Measurements from ENCODE around the gene ELAVL3.

DNA sequence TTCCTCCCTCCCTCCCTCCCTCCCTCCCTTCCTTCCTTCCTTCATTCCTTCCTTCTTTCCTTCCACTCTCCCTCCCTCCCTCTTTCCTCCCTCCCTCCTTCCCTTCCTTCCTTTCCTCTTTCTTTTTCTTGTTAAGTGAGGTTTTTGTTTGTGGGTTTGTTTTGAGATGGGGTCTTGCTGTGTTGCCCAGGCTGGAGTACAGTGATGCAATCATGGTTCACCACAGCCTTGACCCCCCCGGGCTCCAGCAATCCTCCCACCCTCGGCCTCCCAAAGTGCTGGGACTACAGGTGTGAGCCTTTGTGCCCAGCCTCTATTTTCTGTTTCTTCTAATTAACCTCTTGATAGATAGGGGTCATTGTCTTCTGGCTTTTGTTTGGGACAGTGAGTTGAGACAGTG is 19.4 kb downstream of the ELAVL3 start:
- TF ChIP-seq, protein P1, sequence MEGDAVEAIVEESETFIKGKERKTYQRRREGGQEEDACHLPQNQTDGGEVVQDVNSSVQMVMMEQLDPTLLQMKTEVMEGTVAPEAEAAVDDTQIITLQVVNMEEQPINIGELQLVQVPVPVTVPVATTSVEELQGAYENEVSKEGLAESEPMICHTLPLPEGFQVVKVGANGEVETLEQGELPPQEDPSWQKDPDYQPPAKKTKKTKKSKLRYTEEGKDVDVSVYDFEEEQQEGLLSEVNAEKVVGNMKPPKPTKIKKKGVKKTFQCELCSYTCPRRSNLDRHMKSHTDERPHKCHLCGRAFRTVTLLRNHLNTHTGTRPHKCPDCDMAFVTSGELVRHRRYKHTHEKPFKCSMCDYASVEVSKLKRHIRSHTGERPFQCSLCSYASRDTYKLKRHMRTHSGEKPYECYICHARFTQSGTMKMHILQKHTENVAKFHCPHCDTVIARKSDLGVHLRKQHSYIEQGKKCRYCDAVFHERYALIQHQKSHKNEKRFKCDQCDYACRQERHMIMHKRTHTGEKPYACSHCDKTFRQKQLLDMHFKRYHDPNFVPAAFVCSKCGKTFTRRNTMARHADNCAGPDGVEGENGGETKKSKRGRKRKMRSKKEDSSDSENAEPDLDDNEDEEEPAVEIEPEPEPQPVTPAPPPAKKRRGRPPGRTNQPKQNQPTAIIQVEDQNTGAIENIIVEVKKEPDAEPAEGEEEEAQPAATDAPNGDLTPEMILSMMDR (IDR thresholded peaks at IDR 0.05), result no peak
- no peak for TF ChIP-seq POLR2A (IDR thresholded peaks at IDR 0.05)
